Lower leg skin (tissue), 3 donors: ENCODE results near the gene SNAI1.

Experiments
- CTCF ChIP-seq, 3 donors: fragments of 450-650 bp; IDR thresholded peaks; one replicate each; pipeline ENCODE4 v1.5.1; 2016; ENCODE audit warnings: antibody characterized with exemption in 3 of 3, mild to moderate bottlenecking in 3 of 3, moderate library complexity in 2 of 3
- POLR2A ChIP-seq, 2 donors: fragments of 450-650 bp; IDR thresholded peaks; one replicate each; pipeline ENCODE4 v1.6.1; 2016 to 2017; ENCODE audit warnings: antibody characterized with exemption in 2 of 2, mild to moderate bottlenecking in 1 of 2, moderate library complexity in 1 of 2

GRCh38 chr20:50034567-50035180, 51.9 kb downstream of the SNAI1 start:
- TF ChIP-seq CTCF (IDR thresholded peaks at IDR 0.05) (no peak), POLR2A (IDR thresholded peaks at IDR 0.05) (no peak)
